Naive B cell (primary cell): ENCODE results near the gene SUGT1. TPM values are rescaled to one million over a fixed set of nuclear protein-coding genes. Genes with fewer than 3 reads are reported as not detected.

ENCODE experiments used
- polyA plus RNA-seq, 6 donors: library from polyadenylated mRNA; unstranded; fragments of 300-500 nt; fragmentation: Illumina TruSeq; gene quantifications; one replicate each; pipeline ENCODE4 v1.2.3, GENCODE V29; 2021; ENCODE audit warnings: low read depth in 6 of 6

Gene SUGT1
- polyA plus RNA-seq, 6 donors from 2014 or later = 39.0 to 51.3 (median 46.0) TPM

Other genes starting within 250 kb of the SUGT1 start
- under 1 TPM in 1 of 6 donors, not detected in 5; 0.27 TPM for gene THSD1, start 246.7 kb upstream of the SUGT1 start, polyA plus RNA-seq
- gene VPS36, start 202.2 kb upstream of the SUGT1 start, polyA plus RNA-seq = 10 to 100 TPM; 34.3 to 50.4 (median 44.1) TPM
- gene CKAP2, start 197.4 kb upstream of the SUGT1 start, polyA plus RNA-seq = 10 to 100 TPM; 16.5 to 32.3 (median 25.2) TPM
- 10 to 100 TPM in 1 of 6 donors, 1 to 10 TPM in 5; 1.8 to 11.8 (median 7.7) TPM for gene HNRNPA1L2, start 10.4 kb upstream of the SUGT1 start, polyA plus RNA-seq
- gene CNMD, start 87.0 kb downstream of the SUGT1 start, polyA plus RNA-seq = not detected
- not detected for gene PCDH8, start 195.8 kb downstream of the SUGT1 start, polyA plus RNA-seq